HL-60 (cell line): Measurements from ENCODE around the gene MORN4.

ENCODE experiments used
- DNase-seq, 2 experiments: peaks; one replicate each; pipeline ENCODE4 v3.0.0-alpha.2; 2010 to 2020; ENCODE audit warnings: low read depth in 1 of 2, low spot score in 1 of 2
- H3K27ac ChIP-seq: fragments of 250-450 bp; sonication (Bioruptor Pico); replicated peaks from 2 replicates; pipeline ENCODE4 v1.5.1; 2020; ENCODE audit warnings: mild to moderate bottlenecking, moderate library complexity
- H3K27me3 ChIP-seq: fragments of 250-450 bp; sonication (Bioruptor Pico); 2 replicates; pipeline ENCODE4 v1.5.1; 2021; ENCODE audit warnings: mild to moderate bottlenecking, moderate library complexity; ENCODE audit not compliant: insufficient read depth, poor library complexity, severe bottlenecking
- H3K4me3 ChIP-seq: replicated peaks from 2 replicates; pipeline ENCODE4 v1.5.1; 2011; ENCODE audit warnings: mild to moderate bottlenecking, control low read depth, low read length; ENCODE audit not compliant: insufficient read depth
- CTCF ChIP-seq: IDR thresholded peaks from one replicate; pipeline ENCODE4 v1.5.1; 2011; ENCODE audit warnings: low read length, control low read depth, inconsistent platforms; ENCODE audit not compliant: insufficient read depth
- GABPA ChIP-seq: IDR thresholded peaks from 2 replicates; pipeline ENCODE4 v1.6.1; 2012; ENCODE audit warnings: low read depth
- POLR2AphosphoS5 ChIP-seq: IDR thresholded peaks from 2 replicates; pipeline ENCODE4 v1.6.1; 2012; ENCODE audit warnings: low read depth
- SPI1 ChIP-seq: IDR thresholded peaks from 2 replicates; pipeline ENCODE4 v1.6.1; 2012; ENCODE audit warnings: low read depth, mild to moderate bottlenecking, borderline replicate concordance
- TF ChIP-seq, protein P1 (sequence below): IDR thresholded peaks from 2 replicates; pipeline ENCODE4 v1.6.1; 2012; ENCODE audit warnings: low read depth; ENCODE audit not compliant: insufficient replicate concordance

The MORN4 gene

GRCh38 chr10:97582169-97582568 is 51.1 kb downstream of the MORN4 start:
- TF ChIP-seq CTCF (no peak), SPI1 (no peak), GABPA (no peak), POLR2AphosphoS5 (no peak)
- Histone ChIP-seq H3K27ac (no peak overlapping the region), H3K4me3 (no peak overlapping the region), H3K27me3 (no peaks in the 10 kb centered on the region)
- DNase-seq: no peak

DNA sequence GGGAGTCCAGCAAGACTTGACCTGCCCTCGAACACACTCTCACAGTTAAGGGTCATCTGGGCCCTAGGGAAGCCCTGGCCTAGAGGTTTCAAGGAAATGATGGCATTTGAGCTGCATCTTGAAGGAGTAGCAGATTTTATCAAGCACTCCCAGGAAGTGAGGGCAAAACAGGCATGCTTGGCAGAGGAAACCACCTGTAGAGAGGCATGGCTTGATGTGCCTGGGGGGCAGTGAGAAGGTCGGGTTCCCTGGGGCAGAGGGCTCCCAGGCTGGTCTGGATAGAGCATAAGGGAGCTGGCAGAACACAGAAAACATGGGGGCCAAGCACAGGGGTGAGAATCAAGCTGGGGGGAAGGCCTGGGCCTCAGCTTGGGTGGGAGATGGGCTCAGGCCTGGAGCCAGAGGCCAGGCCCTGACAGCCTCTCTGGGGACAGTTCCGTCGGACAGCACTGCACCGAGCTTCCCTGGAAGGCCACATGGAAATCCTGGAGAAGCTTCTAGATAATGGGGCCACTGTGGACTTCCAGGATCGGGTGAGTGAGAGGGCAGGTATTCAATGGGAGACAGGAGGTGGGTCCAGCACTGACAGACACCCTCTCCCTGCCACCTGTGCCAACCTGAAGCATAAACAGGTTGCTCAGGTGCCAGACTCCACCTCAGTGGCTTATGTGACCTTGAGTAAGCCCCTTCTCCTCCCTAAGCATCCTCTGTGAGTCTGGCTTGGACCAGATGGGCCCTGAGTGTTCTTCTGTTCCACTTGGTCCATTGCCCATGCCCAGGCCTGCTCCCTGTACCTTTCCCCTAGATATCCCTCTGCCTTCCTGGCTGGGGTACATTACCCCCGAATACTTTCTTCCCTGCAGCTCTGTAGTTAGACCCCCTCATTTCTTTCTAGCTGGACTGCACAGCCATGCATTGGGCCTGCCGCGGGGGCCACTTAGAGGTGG is 52.6 kb downstream of the MORN4 start:
- Histone ChIP-seq H3K4me3 (no peak overlapping the region), H3K27ac (no peak overlapping the region), H3K27me3 (no peaks in the 10 kb centered on the region)
- TF ChIP-seq, protein P1, sequence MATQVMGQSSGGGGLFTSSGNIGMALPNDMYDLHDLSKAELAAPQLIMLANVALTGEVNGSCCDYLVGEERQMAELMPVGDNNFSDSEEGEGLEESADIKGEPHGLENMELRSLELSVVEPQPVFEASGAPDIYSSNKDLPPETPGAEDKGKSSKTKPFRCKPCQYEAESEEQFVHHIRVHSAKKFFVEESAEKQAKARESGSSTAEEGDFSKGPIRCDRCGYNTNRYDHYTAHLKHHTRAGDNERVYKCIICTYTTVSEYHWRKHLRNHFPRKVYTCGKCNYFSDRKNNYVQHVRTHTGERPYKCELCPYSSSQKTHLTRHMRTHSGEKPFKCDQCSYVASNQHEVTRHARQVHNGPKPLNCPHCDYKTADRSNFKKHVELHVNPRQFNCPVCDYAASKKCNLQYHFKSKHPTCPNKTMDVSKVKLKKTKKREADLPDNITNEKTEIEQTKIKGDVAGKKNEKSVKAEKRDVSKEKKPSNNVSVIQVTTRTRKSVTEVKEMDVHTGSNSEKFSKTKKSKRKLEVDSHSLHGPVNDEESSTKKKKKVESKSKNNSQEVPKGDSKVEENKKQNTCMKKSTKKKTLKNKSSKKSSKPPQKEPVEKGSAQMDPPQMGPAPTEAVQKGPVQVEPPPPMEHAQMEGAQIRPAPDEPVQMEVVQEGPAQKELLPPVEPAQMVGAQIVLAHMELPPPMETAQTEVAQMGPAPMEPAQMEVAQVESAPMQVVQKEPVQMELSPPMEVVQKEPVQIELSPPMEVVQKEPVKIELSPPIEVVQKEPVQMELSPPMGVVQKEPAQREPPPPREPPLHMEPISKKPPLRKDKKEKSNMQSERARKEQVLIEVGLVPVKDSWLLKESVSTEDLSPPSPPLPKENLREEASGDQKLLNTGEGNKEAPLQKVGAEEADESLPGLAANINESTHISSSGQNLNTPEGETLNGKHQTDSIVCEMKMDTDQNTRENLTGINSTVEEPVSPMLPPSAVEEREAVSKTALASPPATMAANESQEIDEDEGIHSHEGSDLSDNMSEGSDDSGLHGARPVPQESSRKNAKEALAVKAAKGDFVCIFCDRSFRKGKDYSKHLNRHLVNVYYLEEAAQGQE: no peak
- no peak for TF ChIP-seq SPI1
- no peak for TF ChIP-seq POLR2AphosphoS5
- no peak for TF ChIP-seq CTCF
- no peak for TF ChIP-seq GABPA
- no peak for DNase-seq

- Histone ChIP-seq H3K27me3 (no peaks in the 10 kb centered on the region), H3K27ac (no peak overlapping the region), H3K4me3 (no peak overlapping the region)
- TF ChIP-seq SPI1: no peak
- no peak for TF ChIP-seq CTCF
- no peak for TF ChIP-seq POLR2AphosphoS5
- TF ChIP-seq GABPA: no peak
- TF ChIP-seq, protein P1: no peak
- DNase-seq: no peak
Measured at GRCh38 chr10:97578171-97578844, 55.0 kb downstream of the MORN4 start.
